Measurements from ENCODE around the gene RANBP1. TPM values are rescaled to one million over a fixed set of nuclear protein-coding genes. Genes with fewer than 3 reads are reported as not detected.

Gene RANBP1
- total RNA-seq, 1 experiment from 2014 or later: 365 TPM

DNA sequence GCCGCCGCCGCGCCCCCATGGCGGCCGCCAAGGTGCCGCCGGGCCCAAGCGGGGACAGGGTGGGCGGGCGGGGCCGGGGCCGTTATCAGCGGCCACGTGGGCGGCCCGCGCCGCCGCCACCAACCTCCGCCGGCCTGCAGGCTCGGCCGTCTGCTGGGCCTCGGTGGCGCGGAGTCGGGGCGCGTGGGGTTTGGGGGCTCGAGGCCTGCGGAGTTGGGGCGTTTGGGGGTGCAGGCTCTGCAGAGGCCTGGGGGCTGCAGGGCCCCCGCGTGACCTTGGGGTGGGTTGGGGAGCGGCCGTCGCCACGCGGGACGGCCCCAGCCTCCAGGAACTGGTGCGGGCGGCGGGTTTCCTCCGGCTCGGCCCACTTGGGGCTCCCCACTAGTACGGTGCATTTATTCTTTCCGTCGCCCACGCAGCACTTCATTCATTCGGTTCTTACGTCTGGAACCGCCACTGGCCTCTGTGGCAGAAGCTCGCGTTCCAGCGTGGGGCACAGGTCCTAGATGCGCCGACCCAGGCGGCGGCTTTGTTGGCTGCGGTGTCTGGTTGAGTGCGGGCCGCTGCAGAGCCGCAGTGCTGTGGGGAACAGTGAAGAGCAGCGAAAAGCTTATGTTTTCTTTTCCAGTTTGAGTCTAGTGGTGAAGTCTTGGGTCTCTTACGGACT, 1.9 kb downstream of the RANBP1 start:
- H3K9me3 Mint-ChIP-seq (ENCODE audit: unreplicated experiment): no peaks in the 10 kb centered on the region
- H3K4me3 Mint-ChIP-seq (ENCODE audit: unreplicated experiment): peak overlapping the region; percentile 81
- H3K4me1 ChIP-seq: peaks cover 22% of the 10 kb centered on the region
- no peak for DNase-seq
- TF ChIP-seq, protein P1, sequence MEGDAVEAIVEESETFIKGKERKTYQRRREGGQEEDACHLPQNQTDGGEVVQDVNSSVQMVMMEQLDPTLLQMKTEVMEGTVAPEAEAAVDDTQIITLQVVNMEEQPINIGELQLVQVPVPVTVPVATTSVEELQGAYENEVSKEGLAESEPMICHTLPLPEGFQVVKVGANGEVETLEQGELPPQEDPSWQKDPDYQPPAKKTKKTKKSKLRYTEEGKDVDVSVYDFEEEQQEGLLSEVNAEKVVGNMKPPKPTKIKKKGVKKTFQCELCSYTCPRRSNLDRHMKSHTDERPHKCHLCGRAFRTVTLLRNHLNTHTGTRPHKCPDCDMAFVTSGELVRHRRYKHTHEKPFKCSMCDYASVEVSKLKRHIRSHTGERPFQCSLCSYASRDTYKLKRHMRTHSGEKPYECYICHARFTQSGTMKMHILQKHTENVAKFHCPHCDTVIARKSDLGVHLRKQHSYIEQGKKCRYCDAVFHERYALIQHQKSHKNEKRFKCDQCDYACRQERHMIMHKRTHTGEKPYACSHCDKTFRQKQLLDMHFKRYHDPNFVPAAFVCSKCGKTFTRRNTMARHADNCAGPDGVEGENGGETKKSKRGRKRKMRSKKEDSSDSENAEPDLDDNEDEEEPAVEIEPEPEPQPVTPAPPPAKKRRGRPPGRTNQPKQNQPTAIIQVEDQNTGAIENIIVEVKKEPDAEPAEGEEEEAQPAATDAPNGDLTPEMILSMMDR (IDR thresholded peaks at IDR 0.05; ENCODE audit: insufficient read depth in 1 of 2, low read depth in 1 of 2, low read length in 1 of 2, severe bottlenecking in 1 of 2, unreplicated experiment in 1 of 2): no peak
- H3K9me3 ChIP-seq: no peaks in the 10 kb centered on the region; the same call in 1 of the 2 replicates
- intact Hi-C loops (cut with micrococcal nuclease; ENCODE audit: unreplicated experiment): loop anchor here (1.0 to 10.0 kb wide), 2 partner anchors 37 to 153 kb away; partner anchors contain the start of gene DGCR8
- no peaks in the 10 kb centered on the region for H3K27me3 Mint-ChIP-seq (ENCODE audit: insufficient read depth, unreplicated experiment)
- H3K4me3 ChIP-seq (ENCODE audit: low read depth, low read length): peak overlapping the region; percentile 87
- H3K36me3 Mint-ChIP-seq (ENCODE audit: insufficient read depth, unreplicated experiment): peaks cover 90% of the 10 kb centered on the region
- no peaks in the 10 kb centered on the region for H3K27me3 ChIP-seq (replicated peaks; ENCODE audit: control insufficient read depth, insufficient read depth, low read length)
- POLR2A ChIA-PET: interaction anchor here (0.6 to 1.2 kb wide), 5 partner anchors 9 to 176 kb away, joined by 3 to 7 read pairs (median 4); partner anchors contain the start of genes COMT, DGCR8, TANGO2 and TXNRD2
- H3K27ac Mint-ChIP-seq (ENCODE audit: unreplicated experiment): peak overlapping the region; percentile 87
- no TSS peak for BruUV-seq (replicated peaks)
- CTCF ChIA-PET: interaction anchor here (1.3 to 1.4 kb wide), 2 partner anchors 11 to 155 kb away, joined by 3 to 5 read pairs; no protein-coding TSS in a partner anchor
- peaks cover 4% of the 10 kb centered on the region for H3K36me3 ChIP-seq (ENCODE audit: control insufficient read depth, insufficient read depth, low read length)
- peaks cover 6% of the 10 kb centered on the region for H3K4me1 Mint-ChIP-seq (ENCODE audit: low read depth, unreplicated experiment)

- H3K27ac Mint-ChIP-seq (ENCODE audit: unreplicated experiment): peak overlapping the region; percentile 87
- DNase-seq: no peak
- H3K27me3 ChIP-seq (replicated peaks; ENCODE audit: control insufficient read depth, insufficient read depth, low read length): no peaks in the 10 kb centered on the region
- no peaks in the 10 kb centered on the region for H3K27me3 Mint-ChIP-seq (ENCODE audit: insufficient read depth, unreplicated experiment)
- peaks cover 4% of the 10 kb centered on the region for H3K36me3 ChIP-seq (ENCODE audit: control insufficient read depth, insufficient read depth, low read length)
- CTCF ChIA-PET: no interaction called here
- intact Hi-C loops (cut with micrococcal nuclease; ENCODE audit: unreplicated experiment): loop anchor here (10.0 kb wide), 1 partner anchor 154 kb away; no protein-coding TSS in a partner anchor
- H3K4me1 Mint-ChIP-seq (ENCODE audit: low read depth, unreplicated experiment): peaks cover 6% of the 10 kb centered on the region
- H3K36me3 Mint-ChIP-seq (ENCODE audit: insufficient read depth, unreplicated experiment): peaks cover 84% of the 10 kb centered on the region
- TF ChIP-seq, protein P1 (IDR thresholded peaks at IDR 0.05; ENCODE audit: insufficient read depth in 1 of 2, low read depth in 1 of 2, low read length in 1 of 2, severe bottlenecking in 1 of 2, unreplicated experiment in 1 of 2): no peak
- BruUV-seq (replicated peaks): TSS peak; percentile 63
- POLR2A ChIA-PET: no interaction called here
- no peaks in the 10 kb centered on the region; the same call in 1 of the 2 replicates for H3K9me3 ChIP-seq
- H3K4me3 ChIP-seq (ENCODE audit: low read depth, low read length): peak overlapping the region; percentile 87
- H3K4me3 Mint-ChIP-seq (ENCODE audit: unreplicated experiment): peak overlapping the region; percentile 81
- H3K9me3 Mint-ChIP-seq (ENCODE audit: unreplicated experiment): no peaks in the 10 kb centered on the region
- H3K4me1 ChIP-seq: peaks cover 22% of the 10 kb centered on the region
These were observed 2.6 kb downstream of the RANBP1 start for GRCh38 chr22:20118300-20119020.

DNA sequence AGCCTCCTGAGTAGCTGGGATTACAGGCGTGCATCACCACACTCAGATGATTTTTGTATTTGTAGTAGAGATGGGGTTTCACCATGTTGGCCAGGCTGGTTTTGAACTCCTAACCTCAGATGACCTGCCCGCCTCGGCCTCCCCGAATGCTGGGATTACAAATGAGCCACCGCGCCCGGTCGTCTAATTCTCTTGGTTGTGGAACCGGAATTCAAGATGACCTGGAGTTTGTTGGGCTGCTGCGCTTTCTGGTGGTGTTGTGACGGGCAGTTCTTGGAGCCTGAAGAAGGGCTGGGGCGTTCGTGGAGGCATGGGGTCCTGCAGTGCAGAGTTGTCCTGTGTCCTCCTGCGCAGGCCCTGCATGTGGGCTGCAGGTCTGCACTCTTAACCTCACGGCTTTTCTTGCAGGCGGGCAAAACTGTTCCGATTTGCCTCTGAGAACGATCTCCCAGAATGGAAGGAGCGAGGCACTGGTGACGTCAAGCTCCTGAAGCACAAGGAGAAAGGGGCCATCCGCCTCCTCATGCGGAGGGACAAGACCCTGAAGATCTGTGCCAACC, 6.0 kb downstream of the RANBP1 start:
- H3K4me3 ChIP-seq (ENCODE audit: low read depth, low read length): no peak overlapping the region
- peaks cover 16% of the 10 kb centered on the region for H3K4me1 ChIP-seq
- peaks cover 4% of the 10 kb centered on the region; the same call in 1 of the 2 replicates for H3K36me3 ChIP-seq (ENCODE audit: control insufficient read depth, insufficient read depth, low read length)
- no peak for DNase-seq
- no peaks in the 10 kb centered on the region for H3K27me3 ChIP-seq (replicated peaks; ENCODE audit: control insufficient read depth, insufficient read depth, low read length)
- Mint-ChIP-seq H3K4me3 (ENCODE audit: unreplicated experiment) (no peak overlapping the region), H3K36me3 (ENCODE audit: insufficient read depth, unreplicated experiment) (peaks cover 84% of the 10 kb centered on the region), H3K27ac (ENCODE audit: unreplicated experiment) (no peak overlapping the region), H3K27me3 (ENCODE audit: insufficient read depth, unreplicated experiment) (no peaks in the 10 kb centered on the region), H3K4me1 (ENCODE audit: low read depth, unreplicated experiment) (no peaks in the 10 kb centered on the region), H3K9me3 (ENCODE audit: unreplicated experiment) (no peaks in the 10 kb centered on the region)
- CTCF ChIA-PET: no interaction called here
- BruUV-seq (replicated peaks): no TSS peak
- H3K9me3 ChIP-seq: no peaks in the 10 kb centered on the region; the same call in 1 of the 2 replicates
- POLR2A ChIA-PET: no interaction called here
- TF ChIP-seq, protein P1 (IDR thresholded peaks at IDR 0.05; ENCODE audit: insufficient read depth in 1 of 2, low read depth in 1 of 2, low read length in 1 of 2, severe bottlenecking in 1 of 2, unreplicated experiment in 1 of 2): no peak
- intact Hi-C loops (cut with micrococcal nuclease; ENCODE audit: unreplicated experiment): no loop called here
